Activated CD4-positive, CD25-positive, alpha-beta regulatory T cell treated with anti-CD3 and anti-CD28 coated beads, Interleukin-2, amount 50 U/mL, for 72 hours (primary cell): ENCODE results near the gene WNT3A.
A peak's percentile ranks its signal among the peaks of the same experiment; 100 is the strongest.
"Not testable (repeated sequence)": the region's sequence is repeated elsewhere in the genome, so short reads cannot be mapped to it uniquely, and the experiment has no call there.

Experiments
- DNase-seq: peaks from one replicate; pipeline ENCODE4 v3.0.0; 2021

The WNT3A gene

GRCh38 chr1:228006786-228007048 lies at the start of gene WNT3A:
TSS of gene WNT3A (plus strand) at chr1:228006998. CDS start at chr1:228007129, 131 bp downstream.
- DNase-seq = no peak

GRCh38 chr1:227958617-227959324 lies 48.0 kb upstream of the WNT3A start:
- DNase-seq = no peak

GRCh38 chr1:227959325-227959860 lies 47.4 kb upstream of the WNT3A start:
- no peak for DNase-seq

- no peak for DNase-seq
Measured at GRCh38 chr1:227961651-227962466, 44.9 kb upstream of the WNT3A start.

- not testable (repeated sequence) for DNase-seq
Measured at GRCh38 chr1:227966733-227967132, 40.1 kb upstream of the WNT3A start.

GRCh38 chr1:227967815-227968214 lies 39.0 kb upstream of the WNT3A start:
- not testable (repeated sequence) for DNase-seq

- DNase-seq = not testable (repeated sequence)
Measured at GRCh38 chr1:227970076-227970995, 36.5 kb upstream of the WNT3A start.

- DNase-seq = not testable (repeated sequence)
Measured at GRCh38 chr1:227971216-227971615, 35.6 kb upstream of the WNT3A start.

GRCh38 chr1:227971643-227972282 lies 35.0 kb upstream of the WNT3A start:
- not testable (repeated sequence) for DNase-seq

GRCh38 chr1:227972283-227972679 lies 34.5 kb upstream of the WNT3A start:
- not testable (repeated sequence) for DNase-seq

GRCh38 chr1:227972843-227973374 lies 33.9 kb upstream of the WNT3A start:
- not testable (repeated sequence) for DNase-seq

- not testable (repeated sequence) for DNase-seq
Measured at GRCh38 chr1:227973724-227974288, 33.0 kb upstream of the WNT3A start.

GRCh38 chr1:227975583-227976283 lies 31.1 kb upstream of the WNT3A start:
- not testable (repeated sequence) for DNase-seq

- no peak for DNase-seq
Measured at GRCh38 chr1:227987181-227987580, 19.6 kb upstream of the WNT3A start.

GRCh38 chr1:227994632-227995300 lies 12.0 kb upstream of the WNT3A start:
- DNase-seq = no peak

GRCh38 chr1:227996187-227996950 lies 10.4 kb upstream of the WNT3A start:
- DNase-seq = no peak

- DNase-seq = no peak
Measured at GRCh38 chr1:227998374-227999055, 8.3 kb upstream of the WNT3A start.

- peak; percentile 55 for DNase-seq
Measured at GRCh38 chr1:227999056-227999930, 7.5 kb upstream of the WNT3A start.
